NCI-H2029 (cell line): ENCODE measurements around the gene TNFRSF17.

Experiments used
- DNase-seq: peaks from one replicate; lab custom pipeline; 2025; lab: John Stamatoyannopoulos, UW

The TNFRSF17 gene

DNA sequence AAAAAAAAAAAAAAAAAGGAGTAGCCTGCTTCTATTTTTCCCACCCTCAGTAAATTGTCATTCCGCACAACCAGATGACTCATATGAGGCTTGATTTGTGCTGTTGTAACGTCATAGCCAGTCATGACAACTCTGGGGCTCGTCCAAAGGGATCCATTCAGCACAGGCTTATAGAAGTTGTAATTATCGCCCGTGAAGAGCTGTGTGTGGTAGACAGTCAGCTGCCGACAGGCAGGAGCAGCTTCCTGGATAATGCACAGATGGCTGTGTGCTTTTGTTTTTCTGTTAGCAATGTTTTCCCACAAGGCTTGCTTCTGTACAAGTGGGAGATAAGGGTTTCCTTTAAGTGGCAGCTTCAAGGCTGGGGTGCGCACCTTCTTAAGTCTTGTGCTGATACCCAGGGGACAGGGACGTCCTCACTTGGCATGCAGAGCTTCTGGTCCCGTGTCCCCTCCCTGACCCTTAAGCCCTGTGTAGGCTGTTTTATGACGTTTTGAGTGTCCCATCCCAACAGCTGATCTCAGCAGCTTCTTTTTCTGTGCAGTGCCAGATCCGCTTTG lies 37.5 kb downstream of the TNFRSF17 start:
- DNase-seq = peak; percentile 62

DNA sequence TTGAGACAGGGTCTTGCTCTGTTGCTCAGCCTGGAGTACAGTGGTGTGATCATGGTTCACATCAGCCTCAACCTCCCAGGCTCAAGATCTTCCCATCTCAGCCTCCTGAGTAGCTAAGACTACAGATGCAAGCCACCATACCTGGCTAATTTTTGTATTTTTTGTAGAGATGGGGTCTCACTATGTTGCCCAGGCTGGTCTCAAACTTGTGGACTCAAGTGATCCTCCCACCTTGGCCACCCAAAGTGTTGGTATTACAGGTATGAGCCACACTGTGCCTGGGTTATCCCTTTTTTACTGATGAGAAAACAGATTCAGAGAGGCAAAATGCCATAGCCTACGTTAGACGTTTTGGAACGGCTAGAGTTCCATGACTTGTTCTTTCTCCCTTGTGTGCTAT lies 41.6 kb downstream of the TNFRSF17 start:
- DNase-seq = no peak

DNA sequence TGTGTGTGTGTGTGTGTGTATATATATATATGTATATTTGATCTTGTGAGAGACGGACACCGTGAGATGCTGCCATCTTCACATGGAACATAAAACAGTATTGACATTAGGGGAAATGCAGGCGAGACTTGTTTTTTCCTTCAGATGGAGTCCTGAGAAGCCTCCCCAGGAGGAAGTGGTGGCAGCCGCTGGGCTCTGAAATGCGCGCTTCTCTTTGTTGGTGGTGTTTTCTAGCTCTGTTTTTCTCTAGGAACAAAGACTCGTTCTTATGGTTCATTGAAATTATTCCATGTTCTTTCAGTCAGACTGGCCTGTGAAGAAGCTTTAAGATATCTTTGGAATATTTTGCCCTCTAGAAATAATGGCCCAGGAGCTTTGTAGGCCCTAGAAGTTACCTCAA lies 44.5 kb downstream of the TNFRSF17 start:
- DNase-seq = no peak

DNA sequence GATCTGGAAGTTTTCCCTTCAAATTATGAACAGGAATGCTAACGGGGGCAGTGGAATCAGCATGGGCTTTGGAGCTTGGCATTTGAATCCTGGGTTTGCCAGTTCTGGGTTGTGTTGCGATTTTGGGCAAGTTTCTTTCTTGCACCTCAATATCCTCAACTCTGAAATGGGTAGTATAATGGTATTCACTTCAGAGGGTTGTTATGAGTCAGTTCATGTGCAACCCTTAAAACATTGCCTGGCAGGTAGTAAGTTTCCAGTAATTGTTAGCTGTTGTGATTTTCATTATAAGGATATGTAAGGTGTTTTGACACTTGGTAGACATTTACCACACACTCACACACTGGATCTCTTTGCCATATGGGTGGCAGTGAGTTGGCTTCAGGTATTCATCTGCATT lies 44.9 kb downstream of the TNFRSF17 start:
- DNase-seq = no peak

DNA sequence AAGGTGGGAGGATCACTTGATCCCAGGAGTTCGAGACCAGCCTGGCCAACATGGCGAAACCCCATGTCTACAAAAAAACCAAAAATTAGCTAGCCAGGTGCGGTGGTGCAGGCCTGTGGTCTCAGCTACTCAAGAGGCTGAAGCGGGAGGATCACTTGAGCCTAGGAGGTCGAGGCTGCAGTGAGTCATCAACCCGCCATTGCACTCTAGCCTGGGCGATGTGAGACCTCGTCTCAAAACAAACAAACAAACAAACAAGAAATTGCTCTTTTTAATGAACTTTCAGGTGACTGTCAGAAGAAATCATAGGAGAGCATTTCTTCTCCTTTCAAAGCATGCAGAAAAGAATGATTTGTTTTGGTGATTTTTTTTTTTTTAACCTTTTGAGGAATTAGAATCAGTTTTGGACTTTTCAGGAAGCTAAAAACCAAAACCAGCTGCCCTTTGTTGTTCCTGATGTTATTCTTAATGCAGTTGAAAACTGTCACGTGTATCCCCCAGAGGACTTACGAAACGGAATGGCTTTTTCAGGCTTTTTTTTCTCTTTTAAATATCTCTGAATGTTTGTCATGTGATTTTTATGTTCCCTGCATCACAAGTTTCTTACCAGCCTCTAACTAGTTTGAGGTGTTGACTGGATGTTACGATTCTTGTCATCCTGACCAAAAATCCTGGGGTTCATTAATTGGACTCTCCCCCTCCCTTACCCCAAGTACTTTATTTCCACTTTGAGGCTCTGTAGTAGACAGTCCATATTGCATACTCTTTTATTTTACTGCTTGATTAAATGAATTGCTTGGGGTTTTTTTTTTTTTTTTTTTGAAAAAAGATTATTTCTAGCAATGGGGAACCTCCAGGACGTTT lies 45.6 kb downstream of the TNFRSF17 start:
- no peak for DNase-seq

DNA sequence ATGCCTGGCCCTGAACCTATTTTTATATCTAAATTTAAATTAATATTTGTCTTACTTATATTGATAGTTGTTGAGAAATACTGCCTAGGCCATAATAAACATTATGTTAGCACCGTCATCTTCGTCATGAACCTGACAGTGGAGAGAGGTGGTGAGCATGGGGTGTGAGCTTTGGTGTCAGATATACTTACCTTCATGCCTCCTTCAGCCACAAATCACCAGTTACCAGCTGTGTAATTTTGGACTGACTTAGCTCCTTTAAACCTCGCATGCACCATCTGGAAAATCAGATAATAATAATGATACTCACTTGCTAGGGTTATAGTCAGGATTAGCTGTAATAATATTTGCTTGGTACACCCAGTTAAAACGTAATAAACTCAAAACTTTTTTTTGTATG lies 46.6 kb downstream of the TNFRSF17 start:
- no peak for DNase-seq

DNA sequence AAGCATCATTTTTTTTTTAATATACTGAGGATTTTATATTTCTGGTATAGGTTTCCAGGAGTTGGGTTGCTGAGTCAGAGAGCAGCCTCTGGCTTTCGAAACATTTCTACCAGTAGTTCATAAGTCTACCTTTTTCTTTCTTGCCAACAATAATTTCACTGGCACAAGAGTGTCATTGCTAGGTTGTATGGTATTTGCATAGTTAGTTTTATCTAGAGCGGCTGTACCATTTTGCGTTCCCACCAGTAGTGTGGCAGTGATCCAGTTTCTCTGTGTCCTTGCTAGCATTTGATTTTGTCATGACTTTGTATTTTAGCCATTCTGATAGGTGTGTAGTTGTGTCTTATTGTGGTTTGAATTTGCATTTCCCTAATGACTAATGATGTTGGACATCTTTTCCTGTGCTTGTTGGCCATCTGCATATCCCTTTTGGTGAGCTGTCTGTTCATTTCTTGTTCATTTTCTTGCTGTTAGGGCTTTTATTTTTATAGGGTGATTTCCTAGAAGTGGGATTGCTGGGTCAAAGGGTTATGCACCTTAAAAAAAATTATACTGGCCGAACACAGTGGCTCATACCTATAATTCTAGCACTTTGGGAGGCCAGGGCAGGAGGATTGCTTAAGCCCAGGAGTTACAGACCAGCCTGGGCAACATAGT lies 51.4 kb downstream of the TNFRSF17 start:
- DNase-seq = no peak

DNA sequence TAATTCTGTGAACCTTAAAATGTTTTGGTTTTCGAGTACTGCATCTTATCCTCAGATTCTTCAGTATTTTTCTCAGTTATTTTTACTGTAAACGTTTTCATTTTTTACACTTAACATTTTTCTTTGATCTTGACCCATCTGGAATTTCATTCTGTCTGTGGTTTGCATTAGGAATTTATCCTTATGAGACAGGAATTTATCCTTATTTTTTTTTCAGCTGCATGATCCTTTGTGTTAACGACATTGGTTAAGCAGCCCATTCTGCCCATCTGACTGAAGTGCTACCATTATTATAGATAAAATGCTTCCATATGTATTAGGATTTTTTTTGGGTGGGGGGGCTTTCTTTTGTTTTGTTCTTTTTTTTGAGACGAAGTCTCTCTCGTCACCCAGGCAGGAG lies 52.5 kb downstream of the TNFRSF17 start:
- DNase-seq = no peak
